Measurements from ENCODE around the gene EIF3M. TPM values are rescaled to one million over a fixed set of nuclear protein-coding genes. Genes with fewer than 3 reads are reported as not detected.

EIF3M gene
- total RNA-seq, 2 experiments from 2014 or later, result 402 to 435 TPM

- H3K4me3 Mint-ChIP-seq, result no peak overlapping the region
These were observed 8.6 kb upstream of the EIF3M start for GRCh38 chr11:32575070-32575469.

GRCh38 chr11:32576456-32576855 is 7.2 kb upstream of the EIF3M start:
- H3K9me3 Mint-ChIP-seq, result no peaks in the 10 kb centered on the region
- no peak overlapping the region for H3K27ac Mint-ChIP-seq
- intact Hi-C loops (cut with micrococcal nuclease), result no loop called here
- no peaks in the 10 kb centered on the region for H3K36me3 Mint-ChIP-seq (ENCODE audit: low read depth)
- CTCF ChIA-PET, result interaction anchor here (0.7 kb wide), 1 partner anchor 591 kb away, joined by 3 read pairs; no protein-coding TSS in a partner anchor
- DNase-seq (no peak), ATAC-seq (no peak)
- no peak overlapping the region for H3K4me3 Mint-ChIP-seq
- TF ChIP-seq, protein P1, sequence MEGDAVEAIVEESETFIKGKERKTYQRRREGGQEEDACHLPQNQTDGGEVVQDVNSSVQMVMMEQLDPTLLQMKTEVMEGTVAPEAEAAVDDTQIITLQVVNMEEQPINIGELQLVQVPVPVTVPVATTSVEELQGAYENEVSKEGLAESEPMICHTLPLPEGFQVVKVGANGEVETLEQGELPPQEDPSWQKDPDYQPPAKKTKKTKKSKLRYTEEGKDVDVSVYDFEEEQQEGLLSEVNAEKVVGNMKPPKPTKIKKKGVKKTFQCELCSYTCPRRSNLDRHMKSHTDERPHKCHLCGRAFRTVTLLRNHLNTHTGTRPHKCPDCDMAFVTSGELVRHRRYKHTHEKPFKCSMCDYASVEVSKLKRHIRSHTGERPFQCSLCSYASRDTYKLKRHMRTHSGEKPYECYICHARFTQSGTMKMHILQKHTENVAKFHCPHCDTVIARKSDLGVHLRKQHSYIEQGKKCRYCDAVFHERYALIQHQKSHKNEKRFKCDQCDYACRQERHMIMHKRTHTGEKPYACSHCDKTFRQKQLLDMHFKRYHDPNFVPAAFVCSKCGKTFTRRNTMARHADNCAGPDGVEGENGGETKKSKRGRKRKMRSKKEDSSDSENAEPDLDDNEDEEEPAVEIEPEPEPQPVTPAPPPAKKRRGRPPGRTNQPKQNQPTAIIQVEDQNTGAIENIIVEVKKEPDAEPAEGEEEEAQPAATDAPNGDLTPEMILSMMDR (IDR thresholded peaks at IDR 0.05), result no peak
- H3K27me3 Mint-ChIP-seq, result peaks cover 5% of the 10 kb centered on the region
- H3K4me1 Mint-ChIP-seq (ENCODE audit: low read depth), result peaks cover 2% of the 10 kb centered on the region
- POLR2A ChIA-PET, result no interaction called here

More at GRCh38 chr11:32575070-32575469, 8.6 kb upstream of the EIF3M start:
- Mint-ChIP-seq H3K27me3 (peaks cover 14% of the 10 kb centered on the region), H3K4me1 (ENCODE audit: low read depth) (peaks cover 3% of the 10 kb centered on the region), H3K36me3 (ENCODE audit: low read depth) (no peaks in the 10 kb centered on the region), H3K27ac (no peak overlapping the region), H3K9me3 (no peaks in the 10 kb centered on the region)
- intact Hi-C loops (cut with micrococcal nuclease), result no loop called here
- CTCF ChIA-PET, result no interaction called here
- DNase-seq (no peak), ATAC-seq (no peak)
- POLR2A ChIA-PET, result no interaction called here
- TF ChIP-seq, protein P1 (IDR thresholded peaks at IDR 0.05), result no peak

- Mint-ChIP-seq H3K36me3 (ENCODE audit: low read depth) (peaks cover 17% of the 10 kb centered on the region), H3K4me3 (no peak overlapping the region), H3K27me3 (no peaks in the 10 kb centered on the region), H3K4me1 (ENCODE audit: low read depth) (peaks cover 16% of the 10 kb centered on the region), H3K27ac (no peak overlapping the region), H3K9me3 (no peaks in the 10 kb centered on the region)
- DNase-seq (no peak), ATAC-seq (no peak)
- ChIA-PET POLR2A (no interaction called here), CTCF (no interaction called here)
- TF ChIP-seq, protein P1 (IDR thresholded peaks at IDR 0.05), result no peak
- intact Hi-C loops (cut with micrococcal nuclease), result no loop called here
These were observed 2.7 kb upstream of the EIF3M start for GRCh38 chr11:32580967-32581366.

- Mint-ChIP-seq H3K9me3 (no peaks in the 10 kb centered on the region), H3K4me3 (no peak overlapping the region), H3K36me3 (ENCODE audit: low read depth) (peaks cover 23% of the 10 kb centered on the region), H3K27me3 (no peaks in the 10 kb centered on the region), H3K4me1 (ENCODE audit: low read depth) (peaks cover 22% of the 10 kb centered on the region), H3K27ac (no peak overlapping the region)
- ATAC-seq (no peak), DNase-seq (no peak)
- CTCF ChIA-PET, result interaction anchor here (1.0 kb wide), 1 partner anchor 26 kb away, joined by 3 read pairs; no protein-coding TSS in a partner anchor
- TF ChIP-seq, protein P1 (IDR thresholded peaks at IDR 0.05), result no peak
- POLR2A ChIA-PET, result no interaction called here
- intact Hi-C loops (cut with micrococcal nuclease), result no loop called here
These were observed 2.1 kb upstream of the EIF3M start for GRCh38 chr11:32581556-32581955.

DNA sequence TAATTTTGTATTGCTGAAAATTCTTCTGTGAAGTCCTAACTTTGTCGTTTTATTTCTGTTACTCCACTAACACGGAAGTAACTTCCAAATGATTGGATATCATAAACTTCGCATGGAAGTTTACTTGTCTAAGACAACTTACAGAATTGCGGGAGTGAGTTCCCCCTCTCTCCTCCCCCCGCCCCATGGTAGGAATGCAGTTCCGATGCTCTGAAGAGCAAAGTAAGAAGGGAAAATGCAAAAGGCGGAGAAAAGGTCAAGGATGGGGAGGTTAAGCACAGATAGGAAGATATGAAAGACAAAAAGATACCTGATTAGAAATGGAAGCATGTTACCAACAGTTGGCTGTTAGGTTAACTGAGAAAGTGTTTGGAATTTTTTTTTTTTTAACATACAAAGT is 1.3 kb downstream of the EIF3M start:
- CTCF ChIA-PET, result no interaction called here
- H3K4me3 Mint-ChIP-seq, result peak overlapping the region; percentile 90
- H3K4me1 Mint-ChIP-seq (ENCODE audit: low read depth), result peaks cover 39% of the 10 kb centered on the region
- peak overlapping the region; percentile 97 for H3K27ac Mint-ChIP-seq
- H3K27me3 Mint-ChIP-seq, result no peaks in the 10 kb centered on the region
- POLR2A ChIA-PET, result interaction anchor here (2.4 to 3.2 kb wide), 2 partner anchors 10 to 13 kb away, joined by 12 to 15 read pairs; no protein-coding TSS in a partner anchor
- DNase-seq, result no peak
- H3K36me3 Mint-ChIP-seq (ENCODE audit: low read depth), result peaks cover 41% of the 10 kb centered on the region
- intact Hi-C loops (cut with micrococcal nuclease), result no loop called here
- ATAC-seq, result no peak
- H3K9me3 Mint-ChIP-seq, result no peaks in the 10 kb centered on the region
- TF ChIP-seq, protein P1 (IDR thresholded peaks at IDR 0.05), result no peak

All from activated CD8-positive, alpha-beta T cell treated with anti-CD3 and anti-CD28 coated beads for 36 hours (primary cell).